ENCODE measurements around the gene SIVA1. TPM values are rescaled to one million over a fixed set of nuclear protein-coding genes. Genes with fewer than 3 reads are reported as not detected.
"Not testable (repeated sequence)": the region's sequence is repeated elsewhere in the genome, so short reads cannot be mapped to it uniquely, and the experiment has no call there.

SIVA1 gene
- total RNA-seq, 1 donor from 2014 or later = 47.0 TPM

GRCh38 chr14:104749111-104749649, 3.8 kb upstream of the SIVA1 start:
- TF ChIP-seq CTCF (IDR thresholded peaks at IDR 0.05) = no peak
- Mint-ChIP-seq H3K4me3 (ENCODE audit: unreplicated experiment) (no peak overlapping the region), H3K36me3 (ENCODE audit: low read depth) (peaks cover 2% of the 10 kb centered on the region)

GRCh38 chr14:104750056-104750752, 2.7 kb upstream of the SIVA1 start:
- H3K4me1 Mint-ChIP-seq (ENCODE audit: low read depth) = peaks cover 72% of the 10 kb centered on the region
- H3K4me3 Mint-ChIP-seq (ENCODE audit: unreplicated experiment) = no peak overlapping the region
- no peak for DNase-seq (ENCODE audit: low spot score)
- TF ChIP-seq CTCF (IDR thresholded peaks at IDR 0.05) = no peak
- peaks cover 2% of the 10 kb centered on the region for H3K36me3 Mint-ChIP-seq (ENCODE audit: low read depth)
- H3K27ac Mint-ChIP-seq (ENCODE audit: unreplicated experiment) = peak overlapping the region; percentile 92
- H3K27me3 Mint-ChIP-seq (ENCODE audit: low read depth) = no peaks in the 10 kb centered on the region
- H3K9me3 Mint-ChIP-seq (ENCODE audit: low read depth) = no peaks in the 10 kb centered on the region

More at GRCh38 chr14:104749111-104749649, 3.8 kb upstream of the SIVA1 start:
- Mint-ChIP-seq H3K27ac (ENCODE audit: unreplicated experiment) (peak overlapping the region; percentile 92), H3K9me3 (ENCODE audit: low read depth) (no peaks in the 10 kb centered on the region), H3K4me1 (ENCODE audit: low read depth) (peaks cover 61% of the 10 kb centered on the region), H3K27me3 (ENCODE audit: low read depth) (no peaks in the 10 kb centered on the region)
- no peak for DNase-seq (ENCODE audit: low spot score)

- not testable (repeated sequence) for H3K27me3 Mint-ChIP-seq (ENCODE audit: low read depth); H3K36me3 Mint-ChIP-seq (ENCODE audit: low read depth); H3K4me3 Mint-ChIP-seq (ENCODE audit: unreplicated experiment); H3K9me3 Mint-ChIP-seq (ENCODE audit: low read depth); DNase-seq (ENCODE audit: low spot score)
- H3K4me1 Mint-ChIP-seq (ENCODE audit: low read depth) = peaks cover 74% of the 10 kb centered on the region
- H3K27ac Mint-ChIP-seq (ENCODE audit: unreplicated experiment) = peak overlapping the region; percentile 92
Observed at GRCh38 chr14:104750753-104751057, 2.2 kb upstream of the SIVA1 start.

GRCh38 chr14:104751539-104752422, 1.2 kb upstream of the SIVA1 start:
- no peaks in the 10 kb centered on the region for H3K27me3 Mint-ChIP-seq (ENCODE audit: low read depth)

GRCh38 chr14:104752423-104752734, 568 bp upstream of the SIVA1 start:
- peaks cover 4% of the 10 kb centered on the region for H3K36me3 Mint-ChIP-seq (ENCODE audit: low read depth)
- TF ChIP-seq CTCF (IDR thresholded peaks at IDR 0.05) = no peak
- H3K4me1 Mint-ChIP-seq (ENCODE audit: low read depth) = peaks cover 57% of the 10 kb centered on the region
- no peak for DNase-seq (ENCODE audit: low spot score)
- H3K27ac Mint-ChIP-seq (ENCODE audit: unreplicated experiment) = peak overlapping the region; percentile 96
- H3K4me3 Mint-ChIP-seq (ENCODE audit: unreplicated experiment) = peak overlapping the region; percentile 86
- H3K27me3 Mint-ChIP-seq (ENCODE audit: low read depth) = no peaks in the 10 kb centered on the region
- H3K9me3 Mint-ChIP-seq (ENCODE audit: low read depth) = no peaks in the 10 kb centered on the region

More at GRCh38 chr14:104751539-104752422, 1.2 kb upstream of the SIVA1 start:
- DNase-seq (ENCODE audit: low spot score) = no peak
- Mint-ChIP-seq H3K4me3 (ENCODE audit: unreplicated experiment) (peak overlapping the region; percentile 86), H3K27ac (ENCODE audit: unreplicated experiment) (no peak overlapping the region), H3K36me3 (ENCODE audit: low read depth) (peaks cover 2% of the 10 kb centered on the region), H3K4me1 (ENCODE audit: low read depth) (peaks cover 63% of the 10 kb centered on the region), H3K9me3 (ENCODE audit: low read depth) (no peaks in the 10 kb centered on the region)
- no peak for TF ChIP-seq CTCF (IDR thresholded peaks at IDR 0.05)
